HepG2 (cell line): ENCODE measurements around the gene RASSF8. TPM values are rescaled to one million over a fixed set of nuclear protein-coding genes. Genes with fewer than 3 reads are reported as not detected.

ENCODE experiments used
- ATAC-seq: fragments of 200-7000 bp; cut with Tn5 transposase; 3 replicates; pipeline ENCODE4 v1.9.1; 2020; ENCODE audit warnings: mild to moderate bottlenecking, moderate library complexity
- BruUV-seq: library from RNA; stranded (reverse); fragments of 400-500 nt; replicated peaks from 2 replicates; lab custom pipeline; 2021; lab: Mats Ljungman, UMichigan
- CTCF ChIA-PET: fragments of 300-600 bp; formaldehyde crosslinking; extraction: SDS; loops from one replicate; lab custom pipeline; 2021; ENCODE audit warnings: low total read pairs, inconsistent platforms, low intra/inter-chr PET ratio; lab: Yijun Ruan, JAX
- POLR2A ChIA-PET: fragments of 350-600 bp; sonication (Branson Sonifier 250); formaldehyde crosslinking; loops from one replicate; lab custom pipeline; 2020; ENCODE audit warnings: antibody characterized with exemption, inconsistent platforms; lab: Yijun Ruan, JAX
- DNase-seq: peaks from one replicate; pipeline ENCODE4 v3.0.0-alpha.2; 2015; ENCODE audit warnings: low spot score
- FAIRE-seq: peaks from 3 replicates; lab custom pipeline; 2011; peaks lifted over from hg19 to GRCh38; lab: Jason Lieb, UNC
- H2AFZ ChIP-seq: one replicate; pipeline ENCODE4 v1.6.1; 2011; ENCODE audit warnings: low read length, inconsistent platforms
- H3K27ac ChIP-seq: fragments of 300-600 bp; 3 replicates; pipeline ENCODE4 v1.8.0; 2011; ENCODE audit warnings: mixed run types, mild to moderate bottlenecking, mixed read lengths, low read length, inconsistent platforms; ENCODE audit not compliant: insufficient read depth; ENCODE audit errors: extremely low read length
- H3K27me3 ChIP-seq, 2 experiments: fragments of 200-600 bp in 1 of 2; 2 replicates in 1 of 2; 3 replicates in 1 of 2; pipeline versions ENCODE4 v1.6.0 to v1.8.0; 2011; ENCODE audit warnings: low read length in 2 of 2, mild to moderate bottlenecking in 2 of 2, moderate library complexity in 2 of 2, inconsistent platforms in 1 of 2; ENCODE audit not compliant: insufficient read depth in 2 of 2, control insufficient read depth in 1 of 2
- H3K36me3 ChIP-seq, 2 experiments: fragments of 200-600 bp in 1 of 2; replicated peaks in 1 of 2; 2 replicates in 1 of 2; 3 replicates in 1 of 2; pipeline versions ENCODE4 v1.5.1 to v1.8.0; 2011; ENCODE audit warnings: low read length in 2 of 2, inconsistent platforms in 1 of 2; ENCODE audit not compliant: insufficient read depth in 2 of 2, control insufficient read depth in 1 of 2
- H3K4me1 ChIP-seq: 2 replicates; pipeline ENCODE4 v1.5.1; 2012; ENCODE audit warnings: low read length, inconsistent platforms; ENCODE audit not compliant: insufficient read depth
- H3K4me2 ChIP-seq: 2 replicates; pipeline ENCODE4 v1.6.0; 2011; ENCODE audit warnings: low read depth, low read length, inconsistent platforms
- H3K4me3 ChIP-seq, 3 experiments: fragments of 200-600 bp in 1 of 3; sonication (generic), shearing (Covaris generic) in 1 of 3; replicated peaks in 1 of 3; 2 replicates each; pipeline ENCODE4 v1.5.1; 2011 to 2016; ENCODE audit warnings: low read length in 3 of 3, inconsistent platforms in 2 of 3, low read depth in 2 of 3, mild to moderate bottlenecking in 2 of 3, control low read depth in 1 of 3, mixed read lengths in 1 of 3; ENCODE audit not compliant: insufficient read depth in 1 of 3
- H3K79me2 ChIP-seq: one replicate; pipeline ENCODE4 v1.6.1; 2011; ENCODE audit warnings: low read length, inconsistent platforms; ENCODE audit not compliant: insufficient read depth
- H3K9ac ChIP-seq: 2 replicates; pipeline ENCODE4 v1.6.0; 2011; ENCODE audit warnings: mild to moderate bottlenecking, low read depth, low read length, inconsistent platforms; ENCODE audit not compliant: insufficient read depth
- H3K9me3 ChIP-seq: 2 replicates; pipeline ENCODE4 v1.5.1; 2012; ENCODE audit warnings: mild to moderate bottlenecking, low read length
- H4K20me1 ChIP-seq: 2 replicates; pipeline ENCODE4 v1.6.0; 2011; ENCODE audit warnings: inconsistent platforms, mild to moderate bottlenecking, low read length, moderate library complexity; ENCODE audit not compliant: insufficient read depth
- CC2D1A ChIP-seq: sonication (generic); formaldehyde crosslinking; IDR thresholded peaks from 2 replicates; pipeline ENCODE4 v1.8.1; 2023; ENCODE audit warnings: mild to moderate bottlenecking, missing genetic modification reagents
- ELF1 ChIP-seq: sonication (generic); formaldehyde crosslinking; IDR thresholded peaks from 2 replicates; pipeline ENCODE4 v1.4.0; 2020; ENCODE audit warnings: missing genetic modification reagents
- ERF ChIP-seq: IDR thresholded peaks from 2 replicates; pipeline ENCODE4 v1.6.1; 2018; ENCODE audit warnings: missing biosample characterization, missing genetic modification reagents
- FLYWCH1 ChIP-seq: sonication (generic); formaldehyde crosslinking; IDR thresholded peaks from 2 replicates; pipeline ENCODE4 v1.8.1; 2023; ENCODE audit warnings: mild to moderate bottlenecking, missing genetic modification reagents
- GRHL1 ChIP-seq: sonication (generic); formaldehyde crosslinking; conservative IDR thresholded peaks from 2 replicates; pipeline ENCODE4 v1.8.0; 2022; ENCODE audit warnings: missing genetic modification reagents
- KAT2B ChIP-seq: fragments of 150-350 bp; IDR thresholded peaks from 2 replicates; pipeline ENCODE4 v1.6.1; 2014; ENCODE audit warnings: low read depth, low read length, borderline replicate concordance
- KDM5A ChIP-seq: fragments of 200-600 bp; sonication (generic); IDR thresholded peaks from 2 replicates; pipeline ENCODE4 v1.7.0; 2018; ENCODE audit warnings: antibody characterized with exemption, mild to moderate bottlenecking, low read length, borderline replicate concordance
- NBN ChIP-seq: fragments of 450-650 bp; conservative IDR thresholded peaks from 2 replicates; pipeline ENCODE4 v1.6.1; 2017
- RFX3 ChIP-seq: IDR thresholded peaks from 2 replicates; pipeline ENCODE4 v1.6.1; 2016; ENCODE audit warnings: missing biosample characterization, missing genetic modification reagents
- THRA ChIP-seq: sonication (generic); formaldehyde crosslinking; IDR thresholded peaks from 2 replicates; pipeline ENCODE4 v1.4.0; 2020; ENCODE audit warnings: missing genetic modification reagents, borderline replicate concordance
- ZNF224 ChIP-seq: sonication (generic); formaldehyde crosslinking; IDR thresholded peaks from 2 replicates; pipeline ENCODE4 v1.5.0; 2020; ENCODE audit warnings: mild to moderate bottlenecking, missing genetic modification reagents
- ZNF232 ChIP-seq: sonication (generic); formaldehyde crosslinking; IDR thresholded peaks from 2 replicates; pipeline ENCODE4 v1.4.0; 2020; ENCODE audit warnings: missing genetic modification reagents, borderline replicate concordance
- ZNF33B ChIP-seq: sonication (generic); formaldehyde crosslinking; IDR thresholded peaks from 2 replicates; pipeline ENCODE4 v1.5.1; 2020; ENCODE audit warnings: mild to moderate bottlenecking, missing genetic modification reagents
- ZNF441 ChIP-seq: sonication (generic); formaldehyde crosslinking; IDR thresholded peaks from 2 replicates; pipeline ENCODE4 v1.7.0; 2021; ENCODE audit warnings: missing genetic modification reagents, borderline replicate concordance
- ZNF639 ChIP-seq: conservative IDR thresholded peaks from 2 replicates; pipeline ENCODE4 v1.6.1; 2018; ENCODE audit warnings: missing genetic modification reagents
- WGBS: methylation state at CpG from one replicate; pipeline ENCODE4 v1.1.6; 2017; ENCODE audit warnings: low lambda C conversion rate; 5-methylcytosine and 5-hydroxymethylcytosine counted together
- in situ Hi-C: cut with HindIII; loops from 2 replicates; pipeline ENCODE4 v1.10.0; 2017; ENCODE audit warnings: low pct_unique_long_range_greater_than_20kb; ENCODE audit not compliant: extremely low pct_ligation_motif_present
- intact Hi-C: fragments of 100-400 bp; cut with micrococcal nuclease; formaldehyde crosslinking; loops from one replicate; pipeline ENCODE4 v1.10.0; 2022; ENCODE audit not compliant: unreplicated experiment
- polyA plus RNA-seq, 8 experiments: library from polyadenylated mRNA; depleted of rRNA in 3 of 8; stranded (reverse) in 7 of 8; unstranded in 1 of 8; fragments of >200 nt; fragmentation: Illumina TruSeq in 4 of 8; extraction: Trizol in 4 of 8; gene quantifications; 2 replicates each; pipeline versions ENCODE4 v1.2.1 to v1.2.3, GENCODE V29; 2011 to 2016; ENCODE audit warnings: low read depth in 4 of 8, missing spikeins in 1 of 8, mixed read lengths in 1 of 8; ENCODE audit not compliant: insufficient read depth in 1 of 8
- total RNA-seq, 5 experiments: library from RNA; depleted of rRNA; stranded (reverse); fragments of >200 nt; fragmentation: Illumina TruSeq; extraction: Trizol; gene quantifications; 2 replicates each; pipeline ENCODE4 v1.2.3, GENCODE V29; 2016; ENCODE audit warnings: low read depth in 1 of 5
- TF ChIP-seq, protein P1 (sequence below): sonication (generic); formaldehyde crosslinking; IDR thresholded peaks from 2 replicates; pipeline ENCODE4 v1.5.0; 2020; ENCODE audit warnings: missing genetic modification reagents
- TF ChIP-seq, protein P2 (sequence below): sonication (generic); formaldehyde crosslinking; IDR thresholded peaks from 2 replicates; pipeline ENCODE4 v1.9.0; 2021; ENCODE audit warnings: missing genetic modification reagents, borderline replicate concordance
- TF ChIP-seq, protein P3 (sequence below): IDR thresholded peaks from 2 replicates; pipeline ENCODE4 v1.6.1; 2018; ENCODE audit warnings: missing genetic modification reagents

The RASSF8 gene
- total and polyA plus RNA-seq, 2 of the 13 experiments (the other 11 are each of a cell fraction or from before 2014, with no cell fraction given) = 0.82 to 9.2 TPM

DNA sequence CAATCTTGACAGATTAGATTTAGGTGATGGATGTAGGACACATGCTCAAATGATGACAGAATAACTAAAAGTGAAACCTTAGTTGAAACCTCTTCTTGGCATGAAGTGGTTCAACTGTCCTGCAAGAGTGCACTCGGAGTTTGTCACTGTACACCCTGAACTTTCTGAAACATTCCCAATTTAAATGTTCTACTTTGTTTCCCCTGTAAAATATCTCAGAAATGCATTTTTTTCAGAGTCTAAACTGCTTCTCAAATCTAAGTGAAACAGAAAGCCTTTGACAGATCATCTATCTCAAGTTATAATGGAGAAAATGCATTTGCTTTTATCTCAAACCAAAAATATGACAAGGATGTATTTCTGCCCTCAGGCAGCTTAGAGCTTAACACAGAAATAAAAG lies 100.3 kb downstream of the RASSF8 start (continued):
- TF ChIP-seq NBN = no peak
- TF ChIP-seq CC2D1A (CRISPR knock-in tag) = no peak
- no peak for TF ChIP-seq ZNF224 (CRISPR knock-in tag)
- no peak for TF ChIP-seq GRHL1
- no peak for TF ChIP-seq ERF (CRISPR knock-in tag)

GRCh38 chr12:26062006-26062405 lies 103.5 kb downstream of the RASSF8 start:
- no peaks in the 10 kb centered on the region for H4K20me1 ChIP-seq
- ATAC-seq (no peak), FAIRE-seq (no peak), DNase-seq (no peak)
- CTCF ChIA-PET = no interaction called here
- no peak overlapping the region for H3K27ac ChIP-seq
- H3K4me2 ChIP-seq = no peak overlapping the region
- POLR2A ChIA-PET = no interaction called here
- no peak overlapping the region for H3K9ac ChIP-seq
- no peaks in the 10 kb centered on the region for H3K36me3 ChIP-seq
- no peaks in the 10 kb centered on the region for H3K79me2 ChIP-seq
- H3K27me3 ChIP-seq = no peaks in the 10 kb centered on the region
- no peaks in the 10 kb centered on the region for H3K9me3 ChIP-seq
- no peaks in the 10 kb centered on the region for H3K4me1 ChIP-seq
- no TSS peak for BruUV-seq
- no peak overlapping the region for H2AFZ ChIP-seq
- WGBS = 64% methylated on average over 3 of the region's 3 CpGs
- no peak overlapping the region for H3K4me3 ChIP-seq
- in situ Hi-C loops = no loop called here
- intact Hi-C loops = no loop called here
- no peak for TF ChIP-seq KDM5A
- no peak for TF ChIP-seq KAT2B
- TF ChIP-seq ZNF441 (CRISPR knock-in tag) = no peak
- no peak for TF ChIP-seq THRA (CRISPR knock-in tag)
- TF ChIP-seq, protein P1, sequence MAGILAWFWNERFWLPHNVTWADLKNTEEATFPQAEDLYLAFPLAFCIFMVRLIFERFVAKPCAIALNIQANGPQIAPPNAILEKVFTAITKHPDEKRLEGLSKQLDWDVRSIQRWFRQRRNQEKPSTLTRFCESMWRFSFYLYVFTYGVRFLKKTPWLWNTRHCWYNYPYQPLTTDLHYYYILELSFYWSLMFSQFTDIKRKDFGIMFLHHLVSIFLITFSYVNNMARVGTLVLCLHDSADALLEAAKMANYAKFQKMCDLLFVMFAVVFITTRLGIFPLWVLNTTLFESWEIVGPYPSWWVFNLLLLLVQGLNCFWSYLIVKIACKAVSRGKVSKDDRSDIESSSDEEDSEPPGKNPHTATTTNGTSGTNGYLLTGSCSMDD = no peak
- TF ChIP-seq, protein P2, sequence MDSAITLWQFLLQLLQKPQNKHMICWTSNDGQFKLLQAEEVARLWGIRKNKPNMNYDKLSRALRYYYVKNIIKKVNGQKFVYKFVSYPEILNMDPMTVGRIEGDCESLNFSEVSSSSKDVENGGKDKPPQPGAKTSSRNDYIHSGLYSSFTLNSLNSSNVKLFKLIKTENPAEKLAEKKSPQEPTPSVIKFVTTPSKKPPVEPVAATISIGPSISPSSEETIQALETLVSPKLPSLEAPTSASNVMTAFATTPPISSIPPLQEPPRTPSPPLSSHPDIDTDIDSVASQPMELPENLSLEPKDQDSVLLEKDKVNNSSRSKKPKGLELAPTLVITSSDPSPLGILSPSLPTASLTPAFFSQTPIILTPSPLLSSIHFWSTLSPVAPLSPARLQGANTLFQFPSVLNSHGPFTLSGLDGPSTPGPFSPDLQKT (CRISPR knock-in tag) = no peak
- no peak for TF ChIP-seq ZNF232
- TF ChIP-seq ZNF639 = no peak
- no peak for TF ChIP-seq FLYWCH1
- TF ChIP-seq ELF1 (CRISPR knock-in tag) = no peak
- TF ChIP-seq, protein P3, sequence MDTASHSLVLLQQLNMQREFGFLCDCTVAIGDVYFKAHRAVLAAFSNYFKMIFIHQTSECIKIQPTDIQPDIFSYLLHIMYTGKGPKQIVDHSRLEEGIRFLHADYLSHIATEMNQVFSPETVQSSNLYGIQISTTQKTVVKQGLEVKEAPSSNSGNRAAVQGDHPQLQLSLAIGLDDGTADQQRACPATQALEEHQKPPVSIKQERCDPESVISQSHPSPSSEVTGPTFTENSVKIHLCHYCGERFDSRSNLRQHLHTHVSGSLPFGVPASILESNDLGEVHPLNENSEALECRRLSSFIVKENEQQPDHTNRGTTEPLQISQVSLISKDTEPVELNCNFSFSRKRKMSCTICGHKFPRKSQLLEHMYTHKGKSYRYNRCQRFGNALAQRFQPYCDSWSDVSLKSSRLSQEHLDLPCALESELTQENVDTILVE (CRISPR knock-in tag) = no peak
- no peak for TF ChIP-seq RFX3 (CRISPR knock-in tag)
- TF ChIP-seq ZNF33B (CRISPR knock-in tag) = no peak
